ENCODE data around the gene C6orf62.
"Not testable (repeated sequence)": the region's sequence is repeated elsewhere in the genome, so short reads cannot be mapped to it uniquely, and the experiment has no call there.

Gene C6orf62

GRCh38 chr6:24664046-24664987 lies 54.6 kb downstream of the C6orf62 start:
- ChIA-PET POLR2A (no interaction called here), CTCF (no interaction called here)
- no peak for TF ChIP-seq CTCF (IDR thresholded peaks at IDR 0.05; ENCODE audit: insufficient read depth, low read length, missing control alignments)
- DNase-seq (ENCODE audit: low read depth, low spot score), result no peak
- H3K4me3 ChIP-seq (ENCODE audit: low read depth, low read length), result no peak overlapping the region

GRCh38 chr6:24663189-24663588 lies 55.8 kb downstream of the C6orf62 start:
- POLR2A ChIA-PET, result no interaction called here
- CTCF ChIA-PET, result no interaction called here
- H3K4me3 ChIP-seq (ENCODE audit: low read depth, low read length), result no peak overlapping the region
- no peak for TF ChIP-seq CTCF (IDR thresholded peaks at IDR 0.05; ENCODE audit: insufficient read depth, low read length, missing control alignments)
- DNase-seq (ENCODE audit: low read depth, low spot score), result no peak

GRCh38 chr6:24662236-24662635 lies 56.7 kb downstream of the C6orf62 start:
- ChIA-PET CTCF (no interaction called here), POLR2A (no interaction called here)
- no peak for DNase-seq (ENCODE audit: low read depth, low spot score)
- TF ChIP-seq CTCF (IDR thresholded peaks at IDR 0.05; ENCODE audit: insufficient read depth, low read length, missing control alignments), result no peak
- no peak overlapping the region for H3K4me3 ChIP-seq (ENCODE audit: low read depth, low read length)

GRCh38 chr6:24661759-24662158 lies 57.2 kb downstream of the C6orf62 start:
- H3K4me3 ChIP-seq (ENCODE audit: low read depth, low read length); DNase-seq (ENCODE audit: low read depth, low spot score); CTCF ChIA-PET; POLR2A ChIA-PET: not testable (repeated sequence)

GRCh38 chr6:24660105-24660504 lies 58.8 kb downstream of the C6orf62 start:
- CTCF ChIA-PET, result no interaction called here

GRCh38 chr6:24659561-24659960 lies 59.4 kb downstream of the C6orf62 start:
- DNase-seq (ENCODE audit: low read depth, low spot score), result no peak
- POLR2A ChIA-PET, result no interaction called here
- TF ChIP-seq CTCF (IDR thresholded peaks at IDR 0.05; ENCODE audit: insufficient read depth, low read length, missing control alignments), result no peak
- CTCF ChIA-PET, result interaction anchor here (1.1 kb wide), 1 partner anchor 76 kb away, joined by 4 read pairs; no protein-coding TSS in a partner anchor
- no peak overlapping the region for H3K4me3 ChIP-seq (ENCODE audit: low read depth, low read length)

More at GRCh38 chr6:24660105-24660504, 58.8 kb downstream of the C6orf62 start:
- no peak overlapping the region for H3K4me3 ChIP-seq (ENCODE audit: low read depth, low read length)
- TF ChIP-seq CTCF (IDR thresholded peaks at IDR 0.05; ENCODE audit: insufficient read depth, low read length, missing control alignments), result no peak
- POLR2A ChIA-PET, result no interaction called here
- no peak for DNase-seq (ENCODE audit: low read depth, low spot score)

Data from AG04449 (cell line).